Measurements from ENCODE around the gene KRTAP5-8.
"Not testable (repeated sequence)": the region's sequence is repeated elsewhere in the genome, so short reads cannot be mapped to it uniquely, and the experiment has no call there.

The KRTAP5-8 gene

DNA sequence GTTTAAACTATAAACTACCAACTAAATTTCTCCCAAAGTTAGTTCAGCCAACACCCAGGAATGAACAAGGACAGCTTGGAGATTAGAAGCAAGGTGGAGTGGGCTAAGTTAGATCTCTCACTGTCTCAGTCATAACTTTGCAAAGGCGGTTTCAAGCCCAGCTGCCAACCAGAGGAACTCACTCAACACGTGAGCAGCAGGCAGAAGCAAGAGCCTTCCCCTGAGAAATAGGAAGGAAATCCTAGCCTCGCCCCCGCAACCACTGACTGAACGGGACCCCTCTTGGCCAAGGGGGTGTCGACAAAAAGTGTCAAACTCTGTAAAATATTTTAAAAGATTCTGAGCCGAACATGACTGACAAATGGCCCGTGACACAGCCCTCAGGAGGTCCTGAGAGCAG is 6.0 kb downstream of the KRTAP5-8 start:
- DNase-seq (ENCODE audit: low read depth): no peak

GRCh38 chr11:71544525-71545214 is 6.8 kb downstream of the KRTAP5-8 start:
- DNase-seq (ENCODE audit: low read depth): no peak

- no peak for DNase-seq (ENCODE audit: low read depth)
Observed at GRCh38 chr11:71545405-71545966, 7.7 kb downstream of the KRTAP5-8 start.

GRCh38 chr11:71548120-71548519 is 10.3 kb downstream of the KRTAP5-8 start, which contains the start of gene KRTAP5-9:
Gene KRTAP5-9, plus strand, starts transcription at chr11:71548420. Its CDS starts 238 bp downstream, at chr11:71548658.
- DNase-seq (ENCODE audit: low read depth): no peak

DNA sequence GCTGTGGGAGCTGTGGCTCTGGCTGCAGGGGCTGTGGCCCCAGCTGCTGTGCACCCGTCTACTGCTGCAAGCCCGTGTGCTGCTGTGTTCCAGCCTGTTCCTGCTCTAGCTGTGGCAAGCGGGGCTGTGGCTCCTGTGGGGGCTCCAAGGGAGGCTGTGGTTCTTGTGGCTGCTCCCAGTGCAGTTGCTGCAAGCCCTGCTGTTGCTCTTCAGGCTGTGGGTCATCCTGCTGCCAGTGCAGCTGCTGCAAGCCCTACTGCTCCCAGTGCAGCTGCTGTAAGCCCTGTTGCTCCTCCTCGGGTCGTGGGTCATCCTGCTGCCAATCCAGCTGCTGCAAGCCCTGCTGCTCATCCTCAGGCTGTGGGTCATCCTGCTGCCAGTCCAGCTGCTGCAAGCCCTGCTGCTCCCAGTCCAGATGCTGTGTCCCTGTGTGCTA is 10.9 kb downstream of the KRTAP5-8 start:
- no peak for DNase-seq (ENCODE audit: low read depth)

DNA sequence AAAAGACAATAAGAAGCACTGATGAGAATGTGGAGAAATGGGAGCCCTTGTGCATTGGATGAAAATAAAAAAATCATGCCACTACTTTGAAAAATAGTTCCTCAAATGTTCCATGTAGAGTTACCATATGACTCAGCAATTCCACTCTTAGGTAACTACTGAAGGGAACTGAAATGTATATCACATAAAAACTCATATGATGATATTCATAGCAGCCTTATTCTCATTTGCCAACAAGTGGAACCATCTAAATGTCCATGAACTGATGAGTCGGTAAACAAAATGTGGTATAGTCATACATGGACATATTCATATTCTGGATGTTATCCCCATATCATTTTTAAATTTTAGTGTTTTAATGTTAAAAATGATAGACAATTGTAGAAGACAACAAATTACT is 13.9 kb downstream of the KRTAP5-8 start:
- no peak for DNase-seq (ENCODE audit: low read depth)

- no peak for DNase-seq (ENCODE audit: low read depth)
Observed at GRCh38 chr11:71554996-71555395, 17.2 kb downstream of the KRTAP5-8 start.

GRCh38 chr11:71555508-71555907 is 17.7 kb downstream of the KRTAP5-8 start:
- no peak for DNase-seq (ENCODE audit: low read depth)

GRCh38 chr11:71556018-71556417 is 18.2 kb downstream of the KRTAP5-8 start:
- DNase-seq (ENCODE audit: low read depth): no peak

- DNase-seq (ENCODE audit: low read depth): no peak
Observed at GRCh38 chr11:71557257-71557656, 19.4 kb downstream of the KRTAP5-8 start.

- no peak for DNase-seq (ENCODE audit: low read depth)
Observed at GRCh38 chr11:71558996-71559395, 21.2 kb downstream of the KRTAP5-8 start.

DNA sequence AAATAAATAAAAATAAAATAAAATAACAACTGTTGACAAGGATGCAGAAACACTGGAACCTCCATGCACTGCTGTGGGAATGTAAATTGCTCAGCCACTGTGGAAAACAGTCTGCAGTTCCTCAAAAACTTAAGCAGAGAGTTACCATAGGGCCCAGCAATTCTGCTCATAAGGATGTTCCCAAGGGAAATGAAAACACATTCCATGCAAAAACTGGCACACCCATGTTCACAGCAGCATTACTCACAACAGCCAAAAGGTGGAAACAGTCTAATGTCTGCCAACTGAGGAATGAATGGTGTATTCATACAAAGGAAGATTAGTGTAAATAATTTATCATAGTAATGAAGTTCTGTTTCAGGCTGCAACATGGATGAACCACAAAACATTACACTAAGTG is 24.3 kb downstream of the KRTAP5-8 start:
- no peak for DNase-seq (ENCODE audit: low read depth)

GRCh38 chr11:71563406-71563805 is 25.6 kb downstream of the KRTAP5-8 start:
- DNase-seq (ENCODE audit: low read depth): no peak

- DNase-seq (ENCODE audit: low read depth): no peak
Observed at GRCh38 chr11:71564430-71564829, 26.6 kb downstream of the KRTAP5-8 start.

DNA sequence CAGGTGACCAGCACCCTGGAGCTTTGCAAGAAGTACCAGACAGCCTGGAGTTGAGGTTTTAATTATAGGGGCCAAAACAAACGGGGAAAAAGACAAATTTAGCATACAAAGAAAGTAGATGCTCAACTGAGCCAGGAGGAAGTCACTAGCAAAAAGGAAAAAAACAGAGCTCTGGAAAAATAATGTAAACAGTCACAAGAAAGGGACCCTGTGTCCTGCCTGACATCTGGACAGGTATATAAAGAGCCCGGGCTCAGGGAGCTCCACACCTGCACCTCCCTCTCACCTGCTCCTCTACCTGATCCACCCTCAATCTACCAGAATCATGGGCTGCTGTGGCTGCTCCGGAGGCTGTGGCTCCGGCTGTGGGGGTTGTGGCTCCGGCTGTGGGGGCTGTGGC is 27.4 kb downstream of the KRTAP5-8 start, which contains the start of gene KRTAP5-10:
Gene KRTAP5-10, plus strand, starts transcription at position 301 of the 400 bp plus-strand sequence. Its CDS starts 25 bp downstream, at position 326.
- DNase-seq (ENCODE audit: low read depth): no peak

DNA sequence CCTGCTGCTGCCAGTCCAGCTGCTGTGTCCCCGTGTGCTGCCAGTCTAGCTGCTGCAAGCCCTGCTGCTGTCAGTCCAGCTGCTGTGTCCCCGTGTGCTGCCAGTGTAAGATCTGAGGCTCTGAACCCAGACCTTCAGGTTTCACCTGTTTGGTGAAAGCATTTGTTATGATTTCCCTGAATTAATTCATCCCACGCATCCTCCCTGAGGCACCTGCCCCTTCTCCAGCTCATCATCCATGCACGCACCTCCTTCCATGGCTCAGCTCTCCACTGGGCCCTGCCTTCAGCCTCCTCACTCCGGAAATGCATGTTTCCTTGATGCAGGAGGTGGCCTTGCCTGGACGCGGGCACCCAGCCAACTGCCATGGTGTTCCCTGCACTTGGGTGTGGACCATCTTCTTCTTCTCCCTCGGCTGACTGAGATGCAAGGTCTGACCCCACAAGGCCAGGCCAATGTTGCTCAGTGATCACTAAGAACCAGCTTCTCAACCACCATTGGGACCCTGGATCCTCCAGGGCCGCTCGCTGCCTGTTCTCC is 28.3 kb downstream of the KRTAP5-8 start:
- DNase-seq (ENCODE audit: low read depth): no peak

GRCh38 chr11:71566626-71567599 is 29.1 kb downstream of the KRTAP5-8 start:
- not testable (repeated sequence) for DNase-seq (ENCODE audit: low read depth)

GRCh38 chr11:71567633-71568032 is 29.8 kb downstream of the KRTAP5-8 start:
- DNase-seq (ENCODE audit: low read depth): not testable (repeated sequence)

- DNase-seq (ENCODE audit: low read depth): no peak
Observed at GRCh38 chr11:71568704-71569349, 31.0 kb downstream of the KRTAP5-8 start.

- DNase-seq (ENCODE audit: low read depth): not testable (repeated sequence)
Observed at GRCh38 chr11:71571101-71571850, 33.5 kb downstream of the KRTAP5-8 start.

GRCh38 chr11:71572811-71573210 is 35.0 kb downstream of the KRTAP5-8 start:
- DNase-seq (ENCODE audit: low read depth): no peak
